Prostate gland (tissue), 2 donors: ENCODE data around the gene ACTN1. TPM values are rescaled to one million over a fixed set of nuclear protein-coding genes. Genes with fewer than 3 reads are reported as not detected.
A peak's percentile ranks its signal among the peaks of the same experiment; 100 is the strongest.

ENCODE experiments used
- DNase-seq: peaks from one replicate; pipeline ENCODE4 v3.0.0-alpha.2; 2019; ENCODE audit warnings: low spot score
- H3K27ac ChIP-seq, 2 donors: fragments of 200-600 bp; sonication (generic); 2 replicates each; pipeline ENCODE4 v1.5.1; 2017 to 2019
- H3K27me3 ChIP-seq: fragments of 200-600 bp; sonication (generic); replicated peaks from 2 replicates; pipeline ENCODE4 v1.5.1; 2019; ENCODE audit not compliant: insufficient read depth
- H3K36me3 ChIP-seq, 2 donors: fragments of 200-600 bp; sonication (generic); 1 replicate in 1 of 2; 2 replicates in 1 of 2; pipeline versions ENCODE4 v1.5.1 to v1.8.1; 2017 to 2019
- H3K4me1 ChIP-seq: fragments of 200-600 bp; sonication (generic); replicated peaks from 2 replicates; pipeline ENCODE4 v1.5.1; 2019
- H3K4me3 ChIP-seq, 2 donors: fragments of 200-600 bp; sonication (generic); 2 replicates each; pipeline ENCODE4 v1.5.1; 2017 to 2019
- H3K9me3 ChIP-seq: fragments of 200-600 bp; sonication (generic); 2 replicates; pipeline ENCODE4 v1.5.1; 2017
- POLR2A ChIP-seq: fragments of 450-650 bp; IDR thresholded peaks from one replicate; pipeline ENCODE4 v1.6.1; 2016; ENCODE audit warnings: antibody characterized with exemption, mild to moderate bottlenecking
- POLR2AphosphoS5 ChIP-seq: sonication (generic); formaldehyde crosslinking; IDR thresholded peaks from one replicate; pipeline ENCODE4 v1.6.1; 2017; ENCODE audit warnings: antibody characterized with exemption
- WGBS: methylation state at CpG from one replicate; pipeline ENCODE4 v1.1.5; 2018; 5-methylcytosine and 5-hydroxymethylcytosine counted together
- intact Hi-C: fragments of 100-400 bp; cut with DNase I; formaldehyde crosslinking; loops from one replicate; pipeline ENCODE4 v1.14.2; 2022
- total RNA-seq, 2 donors: library from RNA; depleted of rRNA; stranded (reverse); fragments of >200 nt; gene quantifications; one replicate each; pipeline ENCODE4 v1.1.0, GENCODE V29; 2016
- TF ChIP-seq, protein P1 (sequence below), 4 experiments: fragments of 200-600 bp in 2 of 4; fragments of 450-650 bp in 2 of 4; sonication (generic) in 2 of 4; IDR thresholded peaks; 1 replicate in 3 of 4; 2 replicates in 1 of 4; pipeline ENCODE4 v1.5.1; 2016 to 2019; ENCODE audit warnings: antibody characterized with exemption in 4 of 4, mild to moderate bottlenecking in 2 of 4, moderate library complexity in 2 of 4

The ACTN1 gene
- total RNA-seq, 2 donors from 2014 or later: 197 to 240 TPM

DNA sequence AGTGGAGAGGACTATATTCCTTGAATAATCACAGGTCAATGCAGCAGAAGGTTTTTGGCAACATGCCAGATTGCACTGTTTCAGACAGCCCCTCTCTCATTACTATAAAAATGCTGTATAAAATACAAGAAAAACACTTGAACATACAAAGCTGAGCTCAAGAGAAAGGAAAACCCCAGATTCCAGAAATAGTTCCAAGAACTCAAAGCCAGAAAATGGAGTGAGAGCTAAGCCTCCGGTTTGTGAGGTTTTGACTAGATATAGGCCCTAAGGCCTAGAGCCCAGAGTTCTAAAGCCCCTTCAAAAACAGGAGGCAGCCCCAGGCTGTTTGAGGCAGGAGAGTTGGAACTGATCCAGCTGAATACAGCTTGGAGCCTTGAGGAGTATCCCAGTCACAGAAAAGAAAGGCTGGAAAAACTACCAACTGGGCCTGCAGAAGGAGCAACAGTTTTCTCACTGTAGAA lies 29.4 kb upstream of the ACTN1 start:
- intact Hi-C loops: no loop called here
- TF ChIP-seq POLR2A: no peak
- TF ChIP-seq POLR2AphosphoS5: no peak
- TF ChIP-seq, protein P1, sequence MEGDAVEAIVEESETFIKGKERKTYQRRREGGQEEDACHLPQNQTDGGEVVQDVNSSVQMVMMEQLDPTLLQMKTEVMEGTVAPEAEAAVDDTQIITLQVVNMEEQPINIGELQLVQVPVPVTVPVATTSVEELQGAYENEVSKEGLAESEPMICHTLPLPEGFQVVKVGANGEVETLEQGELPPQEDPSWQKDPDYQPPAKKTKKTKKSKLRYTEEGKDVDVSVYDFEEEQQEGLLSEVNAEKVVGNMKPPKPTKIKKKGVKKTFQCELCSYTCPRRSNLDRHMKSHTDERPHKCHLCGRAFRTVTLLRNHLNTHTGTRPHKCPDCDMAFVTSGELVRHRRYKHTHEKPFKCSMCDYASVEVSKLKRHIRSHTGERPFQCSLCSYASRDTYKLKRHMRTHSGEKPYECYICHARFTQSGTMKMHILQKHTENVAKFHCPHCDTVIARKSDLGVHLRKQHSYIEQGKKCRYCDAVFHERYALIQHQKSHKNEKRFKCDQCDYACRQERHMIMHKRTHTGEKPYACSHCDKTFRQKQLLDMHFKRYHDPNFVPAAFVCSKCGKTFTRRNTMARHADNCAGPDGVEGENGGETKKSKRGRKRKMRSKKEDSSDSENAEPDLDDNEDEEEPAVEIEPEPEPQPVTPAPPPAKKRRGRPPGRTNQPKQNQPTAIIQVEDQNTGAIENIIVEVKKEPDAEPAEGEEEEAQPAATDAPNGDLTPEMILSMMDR (IDR thresholded peaks at IDR 0.05): no peak

DNA sequence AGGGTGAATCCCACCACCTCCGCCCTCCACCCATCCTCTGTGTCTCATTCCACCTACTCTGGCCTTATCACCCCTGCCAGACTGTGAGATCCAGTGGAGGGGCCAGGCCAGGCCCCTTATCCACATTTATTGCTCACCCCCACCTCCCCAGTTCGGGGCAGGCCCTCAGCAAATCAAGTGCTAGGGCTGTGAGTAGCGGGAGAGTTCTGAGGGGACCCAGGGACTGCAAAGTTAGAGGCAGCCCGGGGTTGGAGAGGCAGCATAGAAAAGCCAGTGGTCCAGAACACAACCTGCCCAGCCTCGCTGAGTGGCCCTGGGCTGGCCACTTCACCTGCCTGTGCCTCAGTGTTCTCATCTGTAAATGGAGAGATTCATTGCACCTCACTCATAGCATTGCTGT lies 27.2 kb upstream of the ACTN1 start:
- Histone ChIP-seq H3K27me3 (no peaks in the 10 kb centered on the region), H3K9me3 (no peaks in the 10 kb centered on the region), H3K27ac (no peak overlapping the region), H3K4me1 (no peaks in the 10 kb centered on the region), H3K36me3 (no peaks in the 10 kb centered on the region), H3K4me3 (no peak overlapping the region)
- 98% methylated on average over 5 of the region's 5 CpGs for WGBS
- TF ChIP-seq POLR2AphosphoS5 (no peak), POLR2A (no peak)
- TF ChIP-seq, protein P1 (IDR thresholded peaks at IDR 0.05): no peak
- DNase-seq: no peak
- intact Hi-C loops: no loop called here

More for the DNA sequence above, 29.4 kb upstream of the ACTN1 start:
- H3K4me3 ChIP-seq: no peak overlapping the region
- WGBS: 29% methylated on average over 1 of the region's 1 CpG
- H3K9me3 ChIP-seq: no peaks in the 10 kb centered on the region
- H3K27ac ChIP-seq: no peak overlapping the region
- no peaks in the 10 kb centered on the region for H3K4me1 ChIP-seq
- no peak for DNase-seq
- no peaks in the 10 kb centered on the region for H3K36me3 ChIP-seq
- no peaks in the 10 kb centered on the region for H3K27me3 ChIP-seq

DNA sequence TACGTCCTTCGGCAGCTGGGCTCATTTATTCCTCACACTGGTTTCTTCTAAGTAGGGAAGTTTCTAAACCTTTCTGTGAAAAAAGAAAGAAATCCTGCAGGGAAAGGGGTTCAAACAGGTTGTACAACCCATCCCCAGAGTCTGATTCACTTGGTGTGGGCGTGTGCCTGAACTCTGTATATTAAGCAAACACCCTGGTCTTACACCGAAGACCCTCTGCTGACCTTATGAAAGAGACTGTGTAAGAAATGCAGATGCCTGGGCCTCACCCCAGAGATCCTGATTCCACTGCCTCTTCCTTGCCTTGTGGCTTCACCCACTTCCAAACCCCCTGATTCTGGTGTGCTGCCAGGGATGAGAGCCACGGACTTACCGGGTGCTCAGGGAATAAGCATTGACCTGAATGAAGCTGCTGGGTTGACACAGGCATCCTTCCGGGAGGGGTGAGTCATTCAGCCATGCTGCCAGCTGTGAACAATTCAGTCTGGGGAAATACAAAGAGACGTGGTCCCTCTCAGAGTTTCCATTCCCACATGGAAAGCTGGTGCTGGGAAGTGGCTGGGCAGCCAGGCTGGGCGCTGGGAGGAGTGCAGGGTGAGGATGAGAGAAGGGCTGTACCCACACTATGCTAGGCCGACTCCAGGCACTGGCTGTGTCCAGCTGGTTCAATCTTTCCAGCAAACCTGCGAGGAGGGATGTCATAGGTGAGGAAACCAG lies 26.5 kb upstream of the ACTN1 start:
- H3K9me3 ChIP-seq: no peaks in the 10 kb centered on the region
- no peak overlapping the region for H3K27ac ChIP-seq
- no peaks in the 10 kb centered on the region for H3K4me1 ChIP-seq
- H3K36me3 ChIP-seq: no peaks in the 10 kb centered on the region
- H3K4me3 ChIP-seq: no peak overlapping the region
- 49% methylated on average over 11 of the region's 11 CpGs for WGBS
- H3K27me3 ChIP-seq: no peaks in the 10 kb centered on the region
- DNase-seq: no peak
- TF ChIP-seq, protein P1 (IDR thresholded peaks at IDR 0.05): no peak
- TF ChIP-seq POLR2A (no peak), POLR2AphosphoS5 (peak; percentile 35)
- intact Hi-C loops: no loop called here

DNA sequence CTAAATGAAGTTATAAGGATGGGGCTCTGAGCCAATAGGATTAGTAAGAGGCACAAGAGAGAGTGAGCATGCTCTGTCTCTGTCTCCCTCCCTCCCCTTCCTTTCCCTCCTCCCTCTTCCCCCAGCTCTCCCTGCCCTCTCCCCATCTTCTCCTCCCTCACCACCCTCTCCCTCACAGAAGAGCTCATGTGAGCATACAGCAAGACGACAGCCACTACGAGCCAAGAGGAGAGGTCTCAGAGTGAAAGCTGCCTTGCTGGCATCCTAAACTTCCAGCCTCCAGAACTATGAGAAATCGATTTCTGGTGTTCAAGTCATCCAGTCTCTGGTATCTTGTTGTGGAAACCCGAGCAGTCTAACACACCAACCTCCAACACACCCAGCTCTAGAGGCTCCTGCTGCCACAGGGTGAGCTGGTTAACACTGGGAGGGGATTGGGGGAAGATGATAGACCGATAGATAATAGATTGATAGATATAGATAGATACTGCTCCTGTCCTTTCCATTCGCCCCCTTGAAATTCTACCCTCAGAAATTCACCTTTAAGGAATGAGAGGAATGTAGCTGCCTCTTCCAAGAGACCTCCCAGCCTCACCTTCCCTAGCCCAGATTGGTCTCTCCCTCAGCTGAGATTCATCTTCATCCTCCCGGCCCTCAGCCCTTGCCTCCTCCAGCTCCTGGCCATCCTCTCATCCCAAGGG lies 25.8 kb upstream of the ACTN1 start:
- WGBS: 54% methylated on average over 7 of the region's 7 CpGs
- no peak overlapping the region for H3K4me3 ChIP-seq
- no peak overlapping the region for H3K27ac ChIP-seq
- H3K4me1 ChIP-seq: no peaks in the 10 kb centered on the region
- no peaks in the 10 kb centered on the region for H3K36me3 ChIP-seq
- H3K27me3 ChIP-seq: no peaks in the 10 kb centered on the region
- TF ChIP-seq POLR2A (no peak), POLR2AphosphoS5 (no peak)
- TF ChIP-seq, protein P1 (IDR thresholded peaks at IDR 0.05): no peak
- no peak for DNase-seq
- H3K9me3 ChIP-seq: no peaks in the 10 kb centered on the region
- intact Hi-C loops: no loop called here
